ENCODE data around the gene SPTAN1. TPM values are rescaled to one million over a fixed set of nuclear protein-coding genes. Genes with fewer than 3 reads are reported as not detected.
"Not testable (repeated sequence)": the region's sequence is repeated elsewhere in the genome, so short reads cannot be mapped to it uniquely, and the experiment has no call there.

SPTAN1 gene
- total RNA-seq, 1 donor from 2014 or later = 270 TPM

- Mint-ChIP-seq H3K4me1 (ENCODE audit: unreplicated experiment) (peaks cover 7% of the 10 kb centered on the region), H3K9me3 (no peaks in the 10 kb centered on the region), H3K4me3 (no peak overlapping the region), H3K27ac (peak overlapping the region; percentile 100), H3K36me3 (peaks cover 5% of the 10 kb centered on the region), H3K27me3 (no peaks in the 10 kb centered on the region)
- TF ChIP-seq, protein P1, sequence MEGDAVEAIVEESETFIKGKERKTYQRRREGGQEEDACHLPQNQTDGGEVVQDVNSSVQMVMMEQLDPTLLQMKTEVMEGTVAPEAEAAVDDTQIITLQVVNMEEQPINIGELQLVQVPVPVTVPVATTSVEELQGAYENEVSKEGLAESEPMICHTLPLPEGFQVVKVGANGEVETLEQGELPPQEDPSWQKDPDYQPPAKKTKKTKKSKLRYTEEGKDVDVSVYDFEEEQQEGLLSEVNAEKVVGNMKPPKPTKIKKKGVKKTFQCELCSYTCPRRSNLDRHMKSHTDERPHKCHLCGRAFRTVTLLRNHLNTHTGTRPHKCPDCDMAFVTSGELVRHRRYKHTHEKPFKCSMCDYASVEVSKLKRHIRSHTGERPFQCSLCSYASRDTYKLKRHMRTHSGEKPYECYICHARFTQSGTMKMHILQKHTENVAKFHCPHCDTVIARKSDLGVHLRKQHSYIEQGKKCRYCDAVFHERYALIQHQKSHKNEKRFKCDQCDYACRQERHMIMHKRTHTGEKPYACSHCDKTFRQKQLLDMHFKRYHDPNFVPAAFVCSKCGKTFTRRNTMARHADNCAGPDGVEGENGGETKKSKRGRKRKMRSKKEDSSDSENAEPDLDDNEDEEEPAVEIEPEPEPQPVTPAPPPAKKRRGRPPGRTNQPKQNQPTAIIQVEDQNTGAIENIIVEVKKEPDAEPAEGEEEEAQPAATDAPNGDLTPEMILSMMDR (conservative IDR thresholded peaks at IDR 0.05) = no peak
- DNase-seq (ENCODE audit: extremely low spot score, unreplicated experiment) = no peak
Observed at GRCh38 chr9:128657796-128658195, 105.4 kb downstream of the SPTAN1 start.

DNA sequence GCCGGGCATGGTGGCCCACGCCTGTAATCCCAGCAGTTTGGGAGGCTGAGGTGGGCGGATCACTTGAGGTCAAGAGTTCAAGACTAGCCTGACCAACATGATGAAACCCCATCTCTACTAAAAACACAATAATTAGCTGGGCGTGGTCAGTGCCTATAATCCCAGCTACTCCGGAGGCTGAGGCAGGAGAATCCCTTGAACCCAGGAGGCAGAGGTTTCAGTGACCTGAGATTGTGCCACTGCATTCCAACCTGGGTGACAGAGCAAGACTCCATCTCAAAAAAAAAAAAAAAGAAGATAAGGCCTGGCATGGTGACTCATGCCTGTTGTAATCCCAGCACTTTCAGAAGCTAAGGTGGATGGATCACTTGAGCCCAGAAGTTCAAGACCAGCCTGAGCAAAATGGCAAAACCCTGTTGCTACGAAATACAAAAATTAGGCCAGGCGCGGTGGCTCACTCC lies 114.1 kb downstream of the SPTAN1 start:
- not testable (repeated sequence) for H3K4me3 Mint-ChIP-seq; H3K9me3 Mint-ChIP-seq; H3K27ac Mint-ChIP-seq; H3K27me3 Mint-ChIP-seq; DNase-seq (ENCODE audit: extremely low spot score, unreplicated experiment); H3K4me1 Mint-ChIP-seq (ENCODE audit: unreplicated experiment); H3K36me3 Mint-ChIP-seq

- Mint-ChIP-seq H3K36me3 (no peaks in the 10 kb centered on the region), H3K27ac (no peak overlapping the region), H3K9me3 (no peaks in the 10 kb centered on the region), H3K4me1 (ENCODE audit: unreplicated experiment) (no peaks in the 10 kb centered on the region), H3K27me3 (no peaks in the 10 kb centered on the region), H3K4me3 (no peak overlapping the region)
- TF ChIP-seq, protein P1 (conservative IDR thresholded peaks at IDR 0.05) = no peak
- no peak for DNase-seq (ENCODE audit: extremely low spot score, unreplicated experiment)
Observed at GRCh38 chr9:128669786-128670185, 117.4 kb downstream of the SPTAN1 start.

GRCh38 chr9:128675382-128675781 lies 123.0 kb downstream of the SPTAN1 start:
- H3K36me3 Mint-ChIP-seq = no peaks in the 10 kb centered on the region
- TF ChIP-seq, protein P1 (conservative IDR thresholded peaks at IDR 0.05) = no peak
- H3K4me3 Mint-ChIP-seq = no peak overlapping the region
- DNase-seq (ENCODE audit: extremely low spot score, unreplicated experiment) = no peak
- no peaks in the 10 kb centered on the region for H3K9me3 Mint-ChIP-seq
- no peak overlapping the region for H3K27ac Mint-ChIP-seq
- H3K27me3 Mint-ChIP-seq = no peaks in the 10 kb centered on the region
- H3K4me1 Mint-ChIP-seq (ENCODE audit: unreplicated experiment) = no peaks in the 10 kb centered on the region

GRCh38 chr9:128677794-128678193 lies 125.4 kb downstream of the SPTAN1 start:
- Mint-ChIP-seq H3K9me3 (no peaks in the 10 kb centered on the region), H3K36me3 (no peaks in the 10 kb centered on the region), H3K27ac (no peak overlapping the region), H3K4me1 (ENCODE audit: unreplicated experiment) (no peaks in the 10 kb centered on the region), H3K27me3 (no peaks in the 10 kb centered on the region), H3K4me3 (no peak overlapping the region)
- DNase-seq (ENCODE audit: extremely low spot score, unreplicated experiment) = no peak
- TF ChIP-seq, protein P1 (conservative IDR thresholded peaks at IDR 0.05) = no peak

Other genes starting within 250 kb of the SPTAN1 start
- 32.9 and 40.4 TPM in 2 replicates for gene TRUB2, start 230.1 kb upstream of the SPTAN1 start, total RNA-seq (ENCODE audit: low replicate concordance)
- gene COQ4, start 229.7 kb upstream of the SPTAN1 start, total RNA-seq (ENCODE audit: low replicate concordance) = 58.5 and 60.5 TPM in 2 replicates
- gene SLC27A4, start 212.1 kb upstream of the SPTAN1 start, total RNA-seq (ENCODE audit: low replicate concordance) = 42.2 and 47.2 TPM in 2 replicates
- gene URM1, start 181.2 kb upstream of the SPTAN1 start, total RNA-seq (ENCODE audit: low replicate concordance) = 56.1 and 60.3 TPM in 2 replicates
- gene CERCAM, start 131.7 kb upstream of the SPTAN1 start, total RNA-seq (ENCODE audit: low replicate concordance) = 47.3 and 60.8 TPM in 2 replicates
- 38.2 and 59.1 TPM in 2 replicates for gene ODF2, start 96.6 kb upstream of the SPTAN1 start, total RNA-seq (ENCODE audit: low replicate concordance)
- 17.6 and 21.8 TPM in 2 replicates for gene GLE1, start 47.9 kb upstream of the SPTAN1 start, total RNA-seq (ENCODE audit: low replicate concordance)
- 65.0 and 70.6 TPM in 2 replicates for gene DYNC2I2, start 104.3 kb downstream of the SPTAN1 start, total RNA-seq (ENCODE audit: low replicate concordance)
- gene SET, start 136.6 kb downstream of the SPTAN1 start, total RNA-seq (ENCODE audit: low replicate concordance) = 450 and 545 TPM in 2 replicates
- 6.9 and 11.7 TPM in 2 replicates for gene PKN3, start 149.9 kb downstream of the SPTAN1 start, total RNA-seq (ENCODE audit: low replicate concordance)
- gene ZDHHC12, start 171.5 kb downstream of the SPTAN1 start, total RNA-seq (ENCODE audit: low replicate concordance) = 25.6 and 53.5 TPM in 2 replicates
- gene ZER1, start 219.3 kb downstream of the SPTAN1 start, total RNA-seq (ENCODE audit: low replicate concordance) = 36.8 and 45.7 TPM in 2 replicates
- 29.0 and 33.5 TPM in 2 replicates for gene TBC1D13, start 234.7 kb downstream of the SPTAN1 start, total RNA-seq (ENCODE audit: low replicate concordance)

Data from type B pancreatic cell (in vitro differentiated cells).